VCaP (cell line): ENCODE data around the gene TFPT.

ENCODE experiments used
- H3K27ac ChIP-seq: fragments of 450-650 bp; 2 replicates; pipeline ENCODE4 v1.5.1; 2017
- CTCF ChIP-seq: fragments of 450-650 bp; conservative IDR thresholded peaks from 2 replicates; pipeline ENCODE4 v1.5.1; 2017; ENCODE audit warnings: mild to moderate bottlenecking, moderate library complexity

Gene TFPT

GRCh38 chr19:54077334-54077733 lies 38.1 kb downstream of the TFPT start:
- H3K27ac ChIP-seq, result no peak overlapping the region
- TF ChIP-seq CTCF, result no peak

- TF ChIP-seq CTCF, result no peak
- no peak overlapping the region for H3K27ac ChIP-seq
These were observed 40.6 kb downstream of the TFPT start for GRCh38 chr19:54074851-54075250.

GRCh38 chr19:54073829-54074228 lies 41.6 kb downstream of the TFPT start:
- H3K27ac ChIP-seq, result no peak overlapping the region
- TF ChIP-seq CTCF, result no peak

- no peak overlapping the region for H3K27ac ChIP-seq
- TF ChIP-seq CTCF, result no peak
These were observed 46.0 kb downstream of the TFPT start for GRCh38 chr19:54069470-54069869.

- no peak within 1 kb of the TSS for H3K27ac ChIP-seq
- TF ChIP-seq CTCF, result no peak
These were observed 51.9 kb downstream of the TFPT start, which contains the start of gene VSTM1 for GRCh38 chr19:54063350-54064116. TSS of gene VSTM1 (minus strand) at chr19:54063897. CDS start at chr19:54063777, 120 bp downstream.

- H3K27ac ChIP-seq, result no peak overlapping the region
- TF ChIP-seq CTCF, result no peak
These were observed 52.8 kb downstream of the TFPT start for GRCh38 chr19:54062643-54063042.
